HG02943 (cell line): Measurements from ENCODE around the gene LONRF3.

ENCODE experiments used
- ATAC-seq: cut with Tn5 transposase; IDR thresholded peaks from one replicate; pipeline ENCODE4 v1.9.1; 2021; ENCODE audit warnings: mild to moderate bottlenecking, low read depth, moderate library complexity; ENCODE audit not compliant: unreplicated experiment

Gene LONRF3

DNA sequence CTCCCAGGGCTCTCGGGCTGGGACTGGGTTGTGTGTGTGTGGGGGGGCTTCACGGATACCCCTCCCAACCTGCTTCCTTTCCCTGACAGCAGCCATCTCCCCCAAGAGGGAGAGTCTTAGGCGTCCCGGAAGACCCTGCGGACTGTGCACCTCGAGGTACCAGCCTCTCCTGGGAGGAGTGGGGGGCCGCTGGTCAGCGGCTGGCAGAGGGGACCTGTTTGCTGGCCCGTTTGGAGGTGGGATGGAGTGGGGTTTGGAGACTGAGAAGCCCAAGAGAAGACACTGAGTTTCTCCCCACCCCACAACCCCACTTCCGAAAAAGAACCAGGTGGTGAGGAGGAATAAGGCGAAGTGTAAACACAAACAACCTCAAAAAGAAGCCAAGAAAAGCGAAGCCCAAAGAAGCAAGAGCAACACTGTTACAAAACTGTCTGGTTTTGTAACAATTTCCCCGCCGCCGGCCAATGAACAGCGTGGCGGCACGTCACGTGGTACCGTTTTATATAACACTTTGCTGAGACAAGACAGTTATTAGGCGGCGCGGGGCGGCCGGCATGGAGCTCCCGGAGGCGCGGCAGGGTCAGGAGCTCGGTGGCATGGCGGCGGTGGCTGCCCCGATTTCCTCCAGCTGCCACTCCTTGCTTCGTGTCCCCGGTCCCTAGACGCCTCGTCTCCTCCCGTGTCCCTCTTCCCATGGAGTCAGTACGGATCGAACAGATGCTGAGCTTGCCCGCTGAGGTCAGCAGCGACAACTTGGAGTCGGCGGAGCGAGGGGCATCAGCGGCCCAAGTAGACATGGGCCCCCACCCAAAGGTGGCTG lies at the start of gene LONRF3:
Gene LONRF3 (plus strand): TSS at position 531 of the 820 bp plus-strand sequence. CDS start 163 bp downstream, at position 694.
- ATAC-seq, result no peak

- no peak for ATAC-seq
Measured at GRCh38 chrX:118928151-118928550, 46.3 kb upstream of the LONRF3 start.

- no peak for ATAC-seq
Measured at GRCh38 chrX:118935352-118935751, 39.1 kb upstream of the LONRF3 start.

DNA sequence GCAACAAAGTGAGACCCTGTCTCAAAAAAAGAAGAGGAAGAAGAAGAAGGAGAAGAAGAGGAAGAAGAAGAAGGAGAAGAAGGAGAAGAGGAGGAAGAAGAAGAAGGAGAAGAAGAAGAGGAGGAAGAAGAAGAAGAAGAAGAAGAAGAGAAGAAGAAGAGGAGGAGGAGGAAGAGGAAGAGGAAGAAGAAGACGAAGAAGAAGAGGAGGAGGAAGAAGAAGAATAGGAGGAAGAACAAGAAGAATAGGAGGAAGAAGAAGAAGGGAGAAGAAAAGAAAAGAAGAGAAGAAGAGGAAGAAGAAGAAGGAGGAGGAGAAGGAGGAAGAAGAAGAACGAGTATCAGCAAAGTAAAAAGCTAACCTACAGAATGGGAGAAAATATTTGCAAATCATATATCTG lies 33.3 kb upstream of the LONRF3 start:
- ATAC-seq, result no peak

DNA sequence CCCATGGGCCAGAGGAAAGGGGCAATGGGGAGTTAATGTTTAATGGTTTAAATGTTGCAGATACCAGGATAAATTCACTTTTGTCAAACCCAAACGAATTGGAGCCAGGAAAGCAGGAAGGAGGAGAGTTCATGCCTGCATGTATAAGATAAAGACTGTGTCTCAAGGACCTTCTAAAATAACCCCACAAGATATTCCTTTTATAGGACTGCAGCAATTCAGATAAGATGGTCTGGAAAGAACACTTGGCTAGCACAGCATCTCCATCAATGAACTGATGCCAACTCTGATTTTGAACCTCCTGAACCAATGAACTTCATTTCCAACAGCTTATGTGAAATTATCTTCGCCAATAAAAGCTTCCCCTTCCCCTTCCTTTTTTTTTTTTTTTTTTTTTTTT lies 31.3 kb upstream of the LONRF3 start:
- ATAC-seq, result no peak

GRCh38 chrX:118945921-118946320 lies 28.5 kb upstream of the LONRF3 start:
- no peak for ATAC-seq

- no peak for ATAC-seq
Measured at GRCh38 chrX:118948270-118948669, 26.1 kb upstream of the LONRF3 start.

DNA sequence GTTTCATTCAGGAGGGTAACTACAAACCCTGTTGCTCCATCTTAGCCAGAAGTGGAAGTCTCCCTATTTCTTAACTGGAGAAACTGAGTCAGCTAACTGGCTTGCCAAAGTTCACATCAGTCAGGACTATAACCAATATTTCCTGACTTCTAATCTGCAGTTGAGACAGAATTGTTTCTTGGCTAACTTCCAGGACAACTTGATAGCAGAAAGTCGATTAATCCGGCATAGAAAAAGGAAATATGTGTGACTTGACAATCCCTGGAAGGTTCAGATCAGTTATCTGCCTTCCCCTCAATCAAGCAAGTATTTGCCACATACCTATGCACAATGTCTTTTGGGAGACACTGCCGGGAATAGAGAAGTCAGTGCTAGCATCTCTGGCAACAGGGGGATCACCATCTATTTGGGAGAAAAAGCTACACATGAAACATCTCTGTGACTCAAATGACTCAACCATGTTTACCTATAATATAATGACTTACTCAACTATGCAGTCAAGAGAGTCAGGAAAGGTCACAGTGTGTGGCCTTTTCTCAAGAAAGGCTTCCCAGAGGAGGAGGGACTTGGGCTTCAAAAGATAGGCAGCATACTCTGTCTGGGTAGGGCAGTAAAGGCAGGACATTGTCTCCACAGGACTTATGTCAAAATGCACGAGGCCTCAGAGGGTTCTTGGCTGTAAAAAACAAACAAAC lies 12.4 kb upstream of the LONRF3 start:
- ATAC-seq, result no peak

DNA sequence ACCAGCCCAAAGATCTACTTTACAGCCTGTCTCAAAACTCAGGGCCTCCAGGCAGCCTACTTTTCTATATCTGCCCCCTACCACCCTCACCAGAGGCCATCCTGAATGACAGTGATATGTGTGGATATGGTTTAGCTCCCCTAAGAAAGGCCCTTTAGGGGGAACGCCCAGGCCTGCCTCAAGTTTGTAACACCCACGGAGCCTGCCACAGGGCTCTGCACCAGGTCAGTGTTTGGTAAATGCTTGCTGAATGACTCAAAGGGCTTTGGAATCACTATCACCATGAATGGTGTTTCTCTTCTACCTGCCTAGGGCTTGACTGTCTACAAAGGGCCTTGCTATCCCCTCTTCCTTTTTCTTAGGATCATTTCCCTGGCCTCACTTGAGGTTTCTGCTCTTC lies 11.3 kb upstream of the LONRF3 start:
- ATAC-seq, result no peak

GRCh38 chrX:118964252-118964651 lies 10.2 kb upstream of the LONRF3 start:
- ATAC-seq, result no peak

- ATAC-seq, result no peak
Measured at GRCh38 chrX:118965395-118965794, 9.0 kb upstream of the LONRF3 start.

DNA sequence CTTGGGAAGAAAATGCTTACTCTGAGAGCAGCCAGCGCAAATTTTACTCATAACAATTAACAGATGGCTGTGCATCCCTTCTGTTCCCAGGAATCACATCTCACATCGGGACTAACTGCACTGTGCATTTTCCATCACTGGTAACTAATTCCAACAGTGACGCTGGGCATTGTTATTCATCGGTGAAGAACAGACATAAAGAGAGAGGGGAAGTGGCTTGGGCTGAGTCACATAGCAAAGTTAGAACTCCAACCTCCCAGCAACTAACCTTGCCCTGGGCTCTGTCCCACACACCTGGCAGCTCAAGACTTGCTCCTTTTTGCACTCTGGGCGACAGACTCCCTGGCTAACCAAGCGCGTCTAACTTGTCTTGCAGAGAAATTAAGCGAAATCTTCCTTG lies 6.4 kb upstream of the LONRF3 start:
- no peak for ATAC-seq

- no peak for ATAC-seq
Measured at GRCh38 chrX:118971552-118971951, 2.9 kb upstream of the LONRF3 start.

DNA sequence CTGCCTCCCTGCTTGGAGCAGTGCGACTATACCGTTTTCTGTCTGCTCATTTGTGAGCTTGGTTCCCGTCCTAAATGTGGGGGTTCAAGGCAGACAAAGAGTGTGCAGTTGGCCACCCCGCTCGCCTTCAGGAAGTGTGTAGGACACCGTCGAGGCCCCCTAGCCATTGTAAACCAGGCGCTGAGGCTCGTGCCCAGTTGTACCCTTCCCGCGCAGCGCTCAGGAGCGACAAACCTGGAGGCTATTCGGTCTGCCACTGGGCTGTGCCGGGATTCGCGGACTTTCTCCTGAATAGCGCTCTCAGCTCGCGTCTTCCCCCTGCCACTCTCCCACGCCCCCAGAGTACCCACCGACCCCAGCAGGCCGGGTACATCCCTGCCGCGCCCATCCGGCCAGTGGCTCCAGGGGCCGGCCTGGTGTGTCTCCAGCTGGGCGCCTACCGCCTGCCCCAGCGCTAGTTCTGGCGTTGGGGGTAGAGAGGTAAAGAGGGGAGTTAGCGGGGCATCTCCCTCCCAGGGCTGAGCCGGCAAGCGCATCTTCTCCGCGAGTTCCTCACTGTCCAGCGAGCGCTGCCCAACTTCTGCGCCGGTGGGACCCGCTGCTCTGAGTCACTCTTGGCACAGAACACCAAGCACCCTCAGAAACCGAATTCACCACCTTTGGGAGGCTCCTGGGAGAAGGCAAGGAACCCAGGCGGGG lies 880 bp upstream of the LONRF3 start:
- ATAC-seq, result no peak

DNA sequence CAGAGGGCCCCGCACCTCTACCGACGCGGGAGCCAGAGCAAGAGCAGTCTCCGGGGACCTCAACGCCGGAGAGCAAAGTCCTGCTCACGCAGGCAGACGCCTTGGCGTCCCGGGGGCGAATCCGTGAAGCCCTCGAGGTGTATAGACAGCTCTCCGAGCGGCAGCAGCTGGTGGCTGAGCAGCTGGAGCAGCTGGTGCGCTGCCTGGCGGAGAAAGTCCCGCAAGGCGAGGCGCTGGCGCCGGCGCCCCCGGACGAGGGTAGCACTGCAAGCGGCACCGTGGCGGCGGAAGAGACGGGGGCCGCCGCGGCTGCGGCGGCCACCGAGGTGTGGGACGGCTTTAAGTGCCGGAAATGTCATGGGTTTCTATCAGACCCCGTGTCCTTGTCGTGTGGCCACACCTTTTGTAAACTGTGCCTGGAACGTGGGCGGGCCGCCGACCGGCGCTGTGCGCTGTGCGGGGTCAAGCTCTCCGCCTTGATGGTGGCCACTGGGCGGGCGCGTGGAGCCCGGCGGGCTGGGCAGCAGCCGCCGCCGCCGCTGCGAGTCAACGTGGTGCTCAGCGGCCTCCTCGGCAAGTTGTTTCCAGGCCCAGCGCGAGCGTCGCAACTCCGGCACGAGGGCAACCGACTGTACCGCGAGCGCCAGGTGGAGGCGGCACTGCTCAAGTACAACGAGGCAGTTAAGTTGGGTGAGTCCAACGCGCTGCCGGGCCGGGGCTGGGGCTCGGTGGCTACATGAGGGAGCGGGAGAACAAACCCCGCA lies 672 bp downstream of the LONRF3 start:
- ATAC-seq, result no peak

DNA sequence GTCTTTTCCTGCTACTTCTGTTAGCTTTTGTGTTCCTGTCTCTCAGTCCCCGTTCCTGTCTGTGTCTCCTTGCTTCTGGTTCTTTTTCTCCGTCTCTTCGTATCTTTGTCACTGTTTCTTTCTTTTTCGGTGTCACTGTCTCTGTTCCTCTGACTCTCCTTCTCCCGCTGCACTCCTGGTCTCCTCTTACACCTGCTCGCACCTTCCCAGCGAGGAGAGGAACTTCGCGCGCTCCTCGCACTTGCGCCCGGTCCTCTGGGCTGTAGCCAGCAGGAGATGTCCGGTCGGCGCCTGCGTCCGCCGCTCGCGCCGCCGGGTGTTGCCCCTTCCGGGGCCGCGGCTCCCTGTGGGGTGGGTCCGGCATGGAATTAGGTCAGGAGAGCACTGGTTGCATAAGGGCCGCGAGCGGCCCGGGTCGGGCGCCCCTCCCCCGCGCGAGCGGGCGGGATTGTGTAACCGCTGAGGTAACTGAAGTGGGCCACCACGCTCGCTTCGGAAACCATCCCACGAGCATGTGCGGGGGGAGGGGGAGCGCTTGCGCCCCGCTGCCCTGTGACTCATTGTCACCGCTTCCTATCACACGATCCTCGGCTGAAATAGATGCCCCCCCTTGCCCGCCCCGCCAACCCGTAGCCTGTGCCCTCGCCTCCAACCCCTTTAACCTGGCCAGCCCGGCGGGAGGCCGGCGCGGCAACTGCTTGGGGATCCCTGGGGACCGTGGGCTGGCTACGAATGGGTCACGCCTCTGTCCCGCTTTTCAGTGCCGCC lies 1.6 kb downstream of the LONRF3 start:
- no peak for ATAC-seq

- no peak for ATAC-seq
Measured at GRCh38 chrX:118976599-118977340, 2.4 kb downstream of the LONRF3 start.

DNA sequence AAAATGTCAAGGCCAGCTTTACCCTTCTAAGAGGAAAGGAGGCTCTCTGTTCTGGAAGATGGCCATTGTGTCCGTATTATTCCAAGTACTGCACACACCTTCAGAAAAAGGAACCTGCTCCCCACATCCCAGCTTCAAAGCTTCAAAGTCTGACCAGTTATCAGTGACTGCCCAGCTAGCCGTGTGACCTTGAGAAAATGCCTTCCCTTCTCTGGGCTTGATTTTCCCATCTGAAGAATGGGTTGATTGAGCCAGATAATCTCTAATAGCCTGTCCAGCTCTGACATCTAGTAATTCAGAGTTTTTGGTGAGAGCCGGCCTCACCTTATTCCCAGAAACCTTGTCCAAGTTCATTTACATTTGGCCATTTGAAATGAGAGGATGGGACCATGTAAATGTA lies 3.0 kb downstream of the LONRF3 start:
- no peak for ATAC-seq

- no peak for ATAC-seq
Measured at GRCh38 chrX:118978451-118978850, 4.0 kb downstream of the LONRF3 start.
